HEK293 (cell line): ENCODE results near the gene CCDC187.
A peak's percentile ranks its signal among the peaks of the same experiment; 100 is the strongest.

Source experiments
- CTCF ChIA-PET: fragments of 350-600 bp; formaldehyde crosslinking; extraction: SDS; loops from one replicate; lab custom pipeline; 2021; ENCODE audit warnings: antibody characterized with exemption; lab: Yijun Ruan, JAX
- POLR2A ChIA-PET: fragments of 300-600 bp; formaldehyde crosslinking; extraction: SDS; loops from one replicate; lab custom pipeline; 2020; ENCODE audit warnings: antibody characterized with exemption, inconsistent platforms; lab: Yijun Ruan, JAX
- H3K27ac ChIP-seq: fragments of 200-500 bp; sonication (Bioruptor generic); 2 replicates; pipeline ENCODE4 v1.5.1; 2014; ENCODE audit warnings: low read depth, low read length, control low read depth, inconsistent platforms; ENCODE audit errors: extremely low read depth
- H3K36me3 ChIP-seq, 2 experiments: fragments of 200-500 bp in 1 of 2; sonication (Bioruptor generic) in 1 of 2; 1 replicate in 1 of 2; 2 replicates in 1 of 2; pipeline ENCODE4 v1.5.1; 2014 to 2017; ENCODE audit warnings: inconsistent platforms in 2 of 2, low read length in 2 of 2; ENCODE audit not compliant: control insufficient read depth in 2 of 2, insufficient read depth in 1 of 2
- H3K4me1 ChIP-seq: fragments of 200-500 bp; sonication (Bioruptor generic); 2 replicates; pipeline ENCODE4 v1.5.1; 2014; ENCODE audit warnings: mild to moderate bottlenecking, low read length, inconsistent platforms; ENCODE audit not compliant: control insufficient read depth, insufficient read depth
- H3K4me3 ChIP-seq: 2 replicates; pipeline ENCODE4 v1.5.1; 2011; ENCODE audit warnings: low read depth, mild to moderate bottlenecking, control low read depth, low read length, moderate library complexity
- H3K9me3 ChIP-seq: fragments of 200-500 bp; sonication (Bioruptor generic); 2 replicates; pipeline ENCODE4 v1.5.1; 2014; ENCODE audit warnings: low read depth, low read length, inconsistent platforms; ENCODE audit not compliant: control insufficient read depth, insufficient read depth
- GFI1B ChIP-seq: fragments of 450-650 bp; formaldehyde crosslinking; IDR thresholded peaks from 2 replicates; pipeline ENCODE4 v1.5.1; 2016; ENCODE audit warnings: missing biosample characterization, missing genetic modification characterization
- GLI4 ChIP-seq: fragments of 450-650 bp; formaldehyde crosslinking; IDR thresholded peaks from 2 replicates; pipeline ENCODE4 v1.5.1; 2016; ENCODE audit warnings: missing biosample characterization, missing genetic modification characterization
- PRDM4 ChIP-seq: fragments of 450-650 bp; formaldehyde crosslinking; IDR thresholded peaks from 2 replicates; pipeline ENCODE4 v1.5.1; 2017; ENCODE audit warnings: missing biosample characterization, missing genetic modification characterization
- SCRT2 ChIP-seq: fragments of 450-650 bp; formaldehyde crosslinking; IDR thresholded peaks from 2 replicates; pipeline ENCODE4 v1.5.1; 2016; ENCODE audit warnings: missing biosample characterization, missing genetic modification characterization
- ZNF121 ChIP-seq: fragments of 450-650 bp; formaldehyde crosslinking; IDR thresholded peaks from 2 replicates; pipeline ENCODE4 v1.5.1; 2016; ENCODE audit warnings: missing biosample characterization, missing genetic modification characterization
- ZNF138 ChIP-seq: fragments of 450-650 bp; formaldehyde crosslinking; IDR thresholded peaks from 2 replicates; pipeline ENCODE4 v1.5.1; 2016; ENCODE audit warnings: missing biosample characterization, missing genetic modification characterization, borderline replicate concordance
- ZNF169 ChIP-seq: fragments of 450-650 bp; formaldehyde crosslinking; IDR thresholded peaks from 2 replicates; pipeline ENCODE4 v1.5.1; 2016; ENCODE audit warnings: missing biosample characterization, missing genetic modification characterization
- ZNF26 ChIP-seq: fragments of 450-650 bp; formaldehyde crosslinking; IDR thresholded peaks from 2 replicates; pipeline ENCODE4 v1.5.1; 2016; ENCODE audit warnings: missing biosample characterization, missing genetic modification characterization
- ZNF324 ChIP-seq: fragments of 450-650 bp; formaldehyde crosslinking; IDR thresholded peaks from 2 replicates; pipeline ENCODE4 v1.5.1; 2016; ENCODE audit warnings: missing biosample characterization, missing genetic modification characterization
- ZNF350 ChIP-seq: fragments of 450-650 bp; formaldehyde crosslinking; IDR thresholded peaks from 2 replicates; pipeline ENCODE4 v1.5.0; 2017; ENCODE audit warnings: missing biosample characterization, mild to moderate bottlenecking, missing genetic modification characterization
- ZNF354C ChIP-seq: fragments of 450-650 bp; formaldehyde crosslinking; IDR thresholded peaks from 2 replicates; pipeline ENCODE4 v1.5.1; 2016; ENCODE audit warnings: missing biosample characterization, missing genetic modification characterization, low read depth, borderline replicate concordance
- ZNF600 ChIP-seq: fragments of 450-650 bp; formaldehyde crosslinking; IDR thresholded peaks from 2 replicates; pipeline ENCODE4 v1.5.1; 2016; ENCODE audit warnings: missing biosample characterization, missing genetic modification characterization
- ZNF658 ChIP-seq: fragments of 450-650 bp; formaldehyde crosslinking; IDR thresholded peaks from 2 replicates; pipeline ENCODE4; 2016; ENCODE audit warnings: missing biosample characterization, missing genetic modification characterization
- ZNF692 ChIP-seq: fragments of 450-650 bp; formaldehyde crosslinking; IDR thresholded peaks from 2 replicates; pipeline ENCODE4 v1.5.1; 2016; ENCODE audit warnings: missing biosample characterization, missing genetic modification characterization
- ZNF704 ChIP-seq: fragments of 450-650 bp; formaldehyde crosslinking; IDR thresholded peaks from 2 replicates; pipeline ENCODE4 v1.5.1; 2016; ENCODE audit warnings: missing biosample characterization, missing genetic modification characterization
- ZNF76 ChIP-seq: fragments of 450-650 bp; formaldehyde crosslinking; IDR thresholded peaks from 2 replicates; pipeline ENCODE4; 2016; ENCODE audit warnings: low read depth, missing biosample characterization, missing genetic modification characterization, borderline replicate concordance
- ZNF768 ChIP-seq: fragments of 450-650 bp; formaldehyde crosslinking; IDR thresholded peaks from 2 replicates; pipeline ENCODE4 v1.5.1; 2018; ENCODE audit warnings: missing biosample characterization, mild to moderate bottlenecking, missing genetic modification characterization
- ZSCAN18 ChIP-seq: fragments of 450-650 bp; formaldehyde crosslinking; IDR thresholded peaks from 2 replicates; pipeline ENCODE4 v1.5.1; 2016; ENCODE audit warnings: missing biosample characterization, missing genetic modification characterization

The CCDC187 gene

GRCh38 chr9:136342181-136343120 lies 38.6 kb upstream of the CCDC187 start (continued):
- TF ChIP-seq ZNF138 (tag by site-specific recombination) (no peak), ZSCAN18 (tag by site-specific recombination) (no peak), ZNF768 (0 out of 2 replicates have a peak, but pooled peaks have one; percentile 3)

GRCh38 chr9:136341769-136342168 lies 37.9 kb upstream of the CCDC187 start:
- Histone ChIP-seq H3K4me1 (no peaks in the 10 kb centered on the region), H3K36me3 (peaks cover 0 to 50% of the 10 kb centered on the region in 2 experiments; a peak in 1 of 3 replicates), H3K4me3 (no peak overlapping the region), H3K9me3 (no peaks in the 10 kb centered on the region), H3K27ac (no peak overlapping the region)
- ChIA-PET CTCF (interaction anchor here (0.6 kb wide), 1 partner anchor 466 kb away, joined by 4 read pairs; the partner anchor contains the start of gene RABL6), POLR2A (interaction anchor here (0.6 kb wide), 1 partner anchor 38 kb away, joined by 4 read pairs; no protein-coding TSS in a partner anchor)
- no peak for TF ChIP-seq ZNF169
- no peak for TF ChIP-seq ZNF324 (tag by site-specific recombination)
- TF ChIP-seq ZNF121 (tag by site-specific recombination) = no peak
- TF ChIP-seq GFI1B (tag by site-specific recombination) = no peak
- no peak for TF ChIP-seq ZNF76 (tag by site-specific recombination)
- no peak for TF ChIP-seq SCRT2 (tag by site-specific recombination)
- no peak for TF ChIP-seq ZNF704 (tag by site-specific recombination)
- no peak for TF ChIP-seq ZNF658 (tag by site-specific recombination)
- no peak for TF ChIP-seq ZNF600
- TF ChIP-seq ZNF26 = no peak
- no peak for TF ChIP-seq PRDM4 (tag by site-specific recombination)
- TF ChIP-seq ZNF354C (tag by site-specific recombination) = no peak
- no peak for TF ChIP-seq ZNF350 (tag by site-specific recombination)
- no peak for TF ChIP-seq GLI4 (tag by site-specific recombination)
- no peak for TF ChIP-seq ZNF692
